OCI-LY3 (cell line): ENCODE measurements around the gene NCOR2.

Experiments
- CTCF ChIP-seq: fragments of 200-600, 300-600 bp; sonication (generic); IDR thresholded peaks from 2 replicates; pipeline ENCODE4 v1.5.1; 2014; ENCODE audit warnings: antibody characterized with exemption, low read length, low read depth
- EZH2phosphoT487 ChIP-seq: fragments of 200-600 bp; shearing (Covaris generic); IDR thresholded peaks from 2 replicates; pipeline ENCODE4 v1.6.1; 2018; ENCODE audit warnings: antibody characterized with exemption, mixed run types, low read depth

DNA sequence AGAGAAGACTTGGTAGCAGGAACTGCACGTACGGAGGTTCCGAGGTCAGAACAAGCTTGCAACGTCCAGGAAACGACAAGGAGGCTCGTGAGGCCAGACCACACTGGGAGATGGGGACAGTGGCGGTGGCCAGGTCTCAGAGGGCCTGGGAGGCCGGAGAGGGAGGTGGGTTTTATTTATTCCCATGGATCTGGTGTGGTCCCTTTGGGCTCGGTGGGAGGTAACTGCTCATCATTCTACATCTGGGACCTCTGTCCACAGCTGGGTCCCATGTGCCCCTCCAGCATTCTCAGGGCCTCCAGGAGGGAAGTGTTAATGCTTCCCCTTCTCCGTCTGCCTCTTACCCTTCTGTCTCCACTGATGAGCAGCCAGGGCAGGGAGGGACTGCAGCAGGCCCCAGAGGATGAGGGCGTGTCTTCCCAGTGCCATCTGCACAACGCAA is 35.7 kb upstream of the NCOR2 start:
- TF ChIP-seq CTCF (no peak), EZH2phosphoT487 (no peak)
